Thyroid gland (tissue), 4 donors: ENCODE data around the gene ACOX2. TPM values are rescaled to one million over a fixed set of nuclear protein-coding genes. Genes with fewer than 3 reads are reported as not detected.

Experiments used
- DNase-seq, 2 donors: peaks; one replicate each; pipeline ENCODE4 v3.0.0-alpha.2; 2019
- H3K27ac ChIP-seq, 3 donors: fragments of 200-600 bp; sonication (generic); 1 replicate in 2 of 3; 2 replicates in 1 of 3; pipeline ENCODE4 v1.5.1; 2016 to 2019; ENCODE audit warnings: mild to moderate bottlenecking in 1 of 3, moderate library complexity in 1 of 3
- H3K27me3 ChIP-seq: fragments of 200-600 bp; sonication (generic); one replicate; pipeline ENCODE4 v1.5.1; 2019
- H3K36me3 ChIP-seq, 2 donors: fragments of 200-600 bp; sonication (generic); one replicate each; pipeline ENCODE4 v1.5.1; 2016 to 2019
- H3K4me1 ChIP-seq, 2 donors: fragments of 200-600 bp; sonication (generic); one replicate each; pipeline ENCODE4 v1.5.1; 2017 to 2019
- H3K4me3 ChIP-seq, 3 donors: fragments of 200-600 bp; sonication (generic); replicated peaks in 1 of 3; 1 replicate in 2 of 3; 2 replicates in 1 of 3; pipeline ENCODE4 v1.5.1; 2016; ENCODE audit warnings: mild to moderate bottlenecking in 1 of 3
- H3K9me3 ChIP-seq: fragments of 200-600 bp; sonication (generic); one replicate; pipeline ENCODE4 v1.5.1; 2017
- POLR2A ChIP-seq, 2 donors: fragments of 450-650 bp; IDR thresholded peaks; one replicate each; pipeline ENCODE4 v1.6.1; 2017; ENCODE audit warnings: antibody characterized with exemption in 2 of 2, mild to moderate bottlenecking in 2 of 2, moderate library complexity in 1 of 2
- WGBS, 2 donors: methylation state at CpG; one replicate each; pipeline ENCODE4 v1.1.5; 2017; 5-methylcytosine and 5-hydroxymethylcytosine counted together
- intact Hi-C: fragments of 100-400 bp; cut with DNase I; formaldehyde crosslinking; loops from one replicate; pipeline ENCODE4 v1.15.1; 2023
- total RNA-seq, 4 donors: library from RNA; depleted of rRNA; stranded (reverse); fragments of >200 nt; gene quantifications; one replicate each; pipeline ENCODE4 v1.2.3, GENCODE V29; 2016
- TF ChIP-seq, protein P1 (sequence below), 6 experiments: fragments of 200-600 bp in 3 of 6; fragments of 450-650 bp in 3 of 6; sonication (generic) in 3 of 6; IDR thresholded peaks; one replicate each; pipeline ENCODE4 v1.5.1; 2016 to 2019; ENCODE audit warnings: antibody characterized with exemption in 6 of 6, mild to moderate bottlenecking in 2 of 6, inconsistent platforms in 1 of 6, moderate library complexity in 1 of 6

The ACOX2 gene
- total RNA-seq, 4 donors from 2014 or later = 17.8 to 62.2 (median 37.4) TPM

DNA sequence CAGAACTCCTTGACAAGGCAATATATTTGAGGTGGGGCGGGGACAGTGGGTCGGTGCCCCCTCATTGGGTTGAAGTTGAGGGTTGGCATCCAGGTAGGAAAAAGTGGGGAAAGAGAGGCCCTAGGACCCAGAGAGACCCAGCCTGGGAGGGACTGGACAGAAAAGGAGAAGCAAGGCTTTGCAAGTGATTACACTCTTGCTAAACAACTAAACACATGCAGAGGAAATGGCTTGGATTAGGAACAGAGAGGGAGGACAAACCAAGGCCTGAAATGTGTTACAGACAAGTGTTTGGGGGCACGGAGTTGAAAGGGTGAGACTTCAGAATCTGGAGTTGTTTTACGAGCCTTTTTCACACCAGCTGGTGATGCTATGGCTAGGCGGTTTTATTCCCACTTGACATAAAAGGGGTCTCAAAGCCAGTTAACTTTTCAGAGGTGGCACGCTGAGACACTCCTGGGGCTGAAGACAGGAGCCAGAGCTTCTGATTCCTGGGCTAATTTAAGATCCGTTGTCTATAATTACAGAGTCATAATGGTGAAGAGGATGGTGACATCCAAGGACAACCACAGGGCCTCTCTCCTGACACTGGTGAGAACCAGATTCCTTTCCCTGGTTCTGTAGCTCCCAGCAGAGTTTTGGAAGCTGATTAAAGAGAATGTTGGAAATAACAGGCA, 52.8 kb downstream of the ACOX2 start:
- Histone ChIP-seq H3K27me3 (no peaks in the 10 kb centered on the region), H3K4me1 (no peaks in the 10 kb centered on the region), H3K4me3 (no peak overlapping the region), H3K9me3 (no peaks in the 10 kb centered on the region), H3K36me3 (no peaks in the 10 kb centered on the region), H3K27ac (no peak overlapping the region)
- DNase-seq = no peak
- TF ChIP-seq POLR2A (IDR thresholded peaks at IDR 0.05) = no peak
- TF ChIP-seq, protein P1, sequence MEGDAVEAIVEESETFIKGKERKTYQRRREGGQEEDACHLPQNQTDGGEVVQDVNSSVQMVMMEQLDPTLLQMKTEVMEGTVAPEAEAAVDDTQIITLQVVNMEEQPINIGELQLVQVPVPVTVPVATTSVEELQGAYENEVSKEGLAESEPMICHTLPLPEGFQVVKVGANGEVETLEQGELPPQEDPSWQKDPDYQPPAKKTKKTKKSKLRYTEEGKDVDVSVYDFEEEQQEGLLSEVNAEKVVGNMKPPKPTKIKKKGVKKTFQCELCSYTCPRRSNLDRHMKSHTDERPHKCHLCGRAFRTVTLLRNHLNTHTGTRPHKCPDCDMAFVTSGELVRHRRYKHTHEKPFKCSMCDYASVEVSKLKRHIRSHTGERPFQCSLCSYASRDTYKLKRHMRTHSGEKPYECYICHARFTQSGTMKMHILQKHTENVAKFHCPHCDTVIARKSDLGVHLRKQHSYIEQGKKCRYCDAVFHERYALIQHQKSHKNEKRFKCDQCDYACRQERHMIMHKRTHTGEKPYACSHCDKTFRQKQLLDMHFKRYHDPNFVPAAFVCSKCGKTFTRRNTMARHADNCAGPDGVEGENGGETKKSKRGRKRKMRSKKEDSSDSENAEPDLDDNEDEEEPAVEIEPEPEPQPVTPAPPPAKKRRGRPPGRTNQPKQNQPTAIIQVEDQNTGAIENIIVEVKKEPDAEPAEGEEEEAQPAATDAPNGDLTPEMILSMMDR (IDR thresholded peaks at IDR 0.05) = no peak
- intact Hi-C loops = no loop called here
- 68 to 71% methylated on average over 7 of the region's 7 CpGs for WGBS, 2 donors

DNA sequence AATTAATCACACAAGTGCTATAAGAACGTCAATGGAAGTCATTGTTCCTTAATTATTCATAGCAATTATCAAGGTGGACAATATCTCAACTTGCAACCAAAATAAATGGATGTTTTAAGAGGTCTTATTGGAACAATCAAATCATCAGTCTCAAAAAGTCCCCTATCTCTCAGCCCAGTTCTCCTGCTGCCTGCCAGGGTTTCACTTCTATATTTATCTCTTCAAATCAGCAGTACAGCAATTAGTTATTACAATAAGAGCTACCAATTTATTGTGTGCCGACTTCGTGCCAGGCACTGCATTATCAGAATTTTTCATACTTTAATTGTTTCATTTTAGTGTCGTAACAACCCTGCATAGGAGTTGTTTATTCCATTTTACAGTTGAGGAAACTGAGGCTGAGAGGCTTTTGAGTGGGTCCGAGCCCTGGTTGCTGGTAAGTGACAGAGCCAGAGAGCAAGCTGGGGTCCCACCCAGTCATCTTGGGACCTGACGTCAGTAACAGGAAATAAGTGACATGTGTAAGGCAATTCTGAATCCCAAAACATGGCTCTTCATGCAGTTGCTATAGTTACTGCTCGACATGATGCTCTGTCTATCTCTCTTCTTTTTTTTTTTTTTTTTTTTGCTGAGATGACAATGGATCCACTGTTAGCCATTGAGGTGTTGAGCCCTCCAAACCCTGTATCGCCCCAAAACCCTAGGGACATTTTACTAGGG, 53.9 kb downstream of the ACOX2 start:
- 79 to 84% methylated on average over 8 of the region's 8 CpGs for WGBS, 2 donors
- DNase-seq = no peak

DNA sequence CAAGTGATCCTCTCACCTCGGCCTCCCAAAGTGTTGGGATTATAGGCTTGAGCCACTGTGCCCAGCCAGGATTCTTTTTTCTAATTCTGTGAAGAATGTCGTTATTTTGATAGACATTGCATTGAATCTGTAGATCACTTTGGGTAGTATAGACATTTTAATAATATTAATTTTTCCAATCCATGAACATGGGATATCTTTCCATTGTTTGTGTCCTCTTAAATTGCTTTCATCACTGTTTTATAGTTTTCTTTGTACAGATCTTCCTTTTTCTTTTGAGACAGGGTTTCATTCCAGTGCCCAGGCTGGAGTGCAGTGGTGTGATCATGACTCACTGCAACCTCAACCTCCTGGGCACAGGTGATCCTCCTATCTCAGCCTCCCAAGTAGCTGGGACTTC, 56.7 kb downstream of the ACOX2 start:
- no peaks in the 10 kb centered on the region for H3K4me1 ChIP-seq
- intact Hi-C loops = no loop called here
- H3K4me3 ChIP-seq = no peak overlapping the region
- no peaks in the 10 kb centered on the region for H3K27me3 ChIP-seq
- H3K9me3 ChIP-seq = no peaks in the 10 kb centered on the region
- TF ChIP-seq, protein P1 (IDR thresholded peaks at IDR 0.05) = no peak
- no peak for TF ChIP-seq POLR2A (IDR thresholded peaks at IDR 0.05)
- no peak overlapping the region for H3K27ac ChIP-seq
- H3K36me3 ChIP-seq = no peaks in the 10 kb centered on the region
- WGBS, 2 donors = 93 to 95% methylated on average over 2 of the region's 2 CpGs
- DNase-seq = no peak

More for the DNA sequence above, 53.9 kb downstream of the ACOX2 start:
- intact Hi-C loops = no loop called here
- TF ChIP-seq, protein P1 (IDR thresholded peaks at IDR 0.05) = no peak
- no peak for TF ChIP-seq POLR2A (IDR thresholded peaks at IDR 0.05)
- H3K4me3 ChIP-seq = no peak overlapping the region
- H3K27me3 ChIP-seq = no peaks in the 10 kb centered on the region
- H3K36me3 ChIP-seq = no peaks in the 10 kb centered on the region
- H3K9me3 ChIP-seq = no peaks in the 10 kb centered on the region
- no peak overlapping the region for H3K27ac ChIP-seq
- H3K4me1 ChIP-seq = no peaks in the 10 kb centered on the region

DNA sequence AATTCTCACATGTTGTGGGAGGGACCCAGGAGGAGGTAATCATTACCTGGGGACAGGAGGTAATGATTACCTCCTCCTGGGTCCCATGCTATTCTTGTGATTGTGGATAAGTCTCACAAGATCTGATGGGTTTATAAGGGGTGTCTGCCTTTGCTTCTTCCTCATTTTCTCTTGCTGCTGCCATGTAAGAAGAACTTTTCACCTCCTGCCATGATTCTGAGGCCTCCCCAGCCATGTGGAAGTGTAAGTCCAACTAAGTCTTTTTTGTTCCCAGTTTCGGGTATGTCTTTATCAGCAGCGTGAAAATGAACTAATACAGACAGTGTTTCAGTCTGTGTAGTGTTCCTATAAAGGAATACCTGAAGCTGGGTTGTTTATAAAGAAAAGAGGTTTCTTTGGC, 58.2 kb downstream of the ACOX2 start:
- no peak for TF ChIP-seq POLR2A (IDR thresholded peaks at IDR 0.05)
- TF ChIP-seq, protein P1 (IDR thresholded peaks at IDR 0.05) = no peak
- Histone ChIP-seq H3K36me3 (no peaks in the 10 kb centered on the region), H3K27ac (no peak overlapping the region), H3K4me3 (no peak overlapping the region), H3K4me1 (no peaks in the 10 kb centered on the region), H3K9me3 (no peaks in the 10 kb centered on the region), H3K27me3 (no peaks in the 10 kb centered on the region)
- no peak for DNase-seq
- WGBS, 2 donors = 82 to 91% methylated on average over 2 of the region's 2 CpGs
- intact Hi-C loops = no loop called here

DNA sequence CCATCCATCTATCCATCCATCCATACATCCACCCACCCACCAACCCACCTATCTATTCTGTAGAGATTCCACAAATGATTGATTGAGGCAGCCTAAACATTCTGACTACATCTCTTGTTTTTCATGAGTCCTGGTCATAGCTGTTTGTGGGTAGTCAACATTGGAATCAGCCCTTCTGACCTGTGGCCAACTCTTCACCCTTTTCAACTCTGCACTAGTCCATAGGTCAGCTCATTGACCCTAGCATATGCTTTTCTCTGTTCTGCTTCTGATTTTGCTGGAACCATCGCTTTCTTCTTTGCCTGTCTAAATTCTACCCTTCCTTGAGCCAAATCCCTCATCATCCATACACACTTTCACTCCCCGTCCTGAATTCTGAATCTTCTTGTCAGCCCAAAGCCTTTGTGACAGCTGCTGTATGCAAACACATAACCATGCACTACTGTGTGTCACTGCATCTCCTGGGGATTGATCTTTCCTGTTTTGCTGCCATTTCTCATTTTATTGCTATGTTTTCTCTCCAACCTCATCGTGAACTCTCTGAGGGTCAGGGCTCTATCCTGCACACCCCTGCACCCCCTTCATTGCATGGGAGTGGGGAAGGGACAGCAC, 61.9 kb downstream of the ACOX2 start:
- Histone ChIP-seq H3K4me1 (peaks cover 8 to 15% of the 10 kb centered on the region in 2 donors), H3K36me3 (no peaks in the 10 kb centered on the region), H3K27me3 (no peaks in the 10 kb centered on the region), H3K4me3 (no peak overlapping the region), H3K27ac (no peak overlapping the region), H3K9me3 (no peaks in the 10 kb centered on the region)
- no peak for TF ChIP-seq POLR2A (IDR thresholded peaks at IDR 0.05)
- TF ChIP-seq, protein P1 (IDR thresholded peaks at IDR 0.05) = no peak
- DNase-seq = no peak
- 81 to 88% methylated on average over 3 of the region's 3 CpGs for WGBS, 2 donors
- intact Hi-C loops = no loop called here
